ENCODE measurements around the gene NADSYN1. TPM values are rescaled to one million over a fixed set of nuclear protein-coding genes. Genes with fewer than 3 reads are reported as not detected.
"Not testable (repeated sequence)": the region's sequence is repeated elsewhere in the genome, so short reads cannot be mapped to it uniquely, and the experiment has no call there.

The NADSYN1 gene
- total RNA-seq, 4 donors from 2014 or later, result 144 to 271 (median 195) TPM

GRCh38 chr11:71527576-71528210 is 74.7 kb downstream of the NADSYN1 start:
- WGBS, 2 donors (ENCODE audit: low coverage in 1 of 2), result 84 to 95% methylated on average over 4 to 6 of the region's 6 CpGs
- Histone ChIP-seq H3K4me1 (no peaks in the 10 kb centered on the region), H3K27me3 (no peaks in the 10 kb centered on the region), H3K27ac (no peak overlapping the region), H3K9me3 (no peaks in the 10 kb centered on the region), H3K36me3 (no peaks in the 10 kb centered on the region), H3K4me3 (no peak overlapping the region)
- DNase-seq, result no peak
- no peak for TF ChIP-seq POLR2A (IDR thresholded peaks at IDR 0.05)
- no peak for TF ChIP-seq CTCF (IDR thresholded peaks at IDR 0.05)
- TF ChIP-seq EP300 (IDR thresholded peaks at IDR 0.05; ENCODE audit: low read depth), result no peak
- no peak for TF ChIP-seq POLR2AphosphoS5 (IDR thresholded peaks at IDR 0.05)
- in situ Hi-C loops (cut with MboI; ENCODE audit: low pct_ligation_motif_present in 1 of 4, low pct_unique_long_range_greater_than_20kb in 1 of 4, low sequenced_read_pairs in 3 of 4) (no loop called here), intact Hi-C loops (cut with DNase I; ENCODE audit: low total_unique reads) (no loop called here)

GRCh38 chr11:71530602-71531001 is 77.6 kb downstream of the NADSYN1 start:
- Histone ChIP-seq H3K27me3 (no peaks in the 10 kb centered on the region), H3K4me1 (no peaks in the 10 kb centered on the region), H3K4me3 (no peak overlapping the region), H3K27ac (no peak overlapping the region), H3K9me3 (no peaks in the 10 kb centered on the region), H3K36me3 (no peaks in the 10 kb centered on the region)
- DNase-seq, result no peak
- in situ Hi-C loops (cut with MboI; ENCODE audit: low pct_ligation_motif_present in 1 of 4, low pct_unique_long_range_greater_than_20kb in 1 of 4, low sequenced_read_pairs in 3 of 4), result no loop called here
- intact Hi-C loops (cut with DNase I; ENCODE audit: low total_unique reads), result no loop called here
- TF ChIP-seq POLR2A (IDR thresholded peaks at IDR 0.05) (no peak), EP300 (IDR thresholded peaks at IDR 0.05; ENCODE audit: low read depth) (no peak), CTCF (IDR thresholded peaks at IDR 0.05) (no peak), POLR2AphosphoS5 (IDR thresholded peaks at IDR 0.05) (no peak)
- 80 to 82% methylated on average over 4 to 11 of the region's 11 CpGs for WGBS, 2 donors (ENCODE audit: low coverage in 1 of 2)

- DNase-seq, result no peak
- TF ChIP-seq CTCF (IDR thresholded peaks at IDR 0.05), result no peak
- no peak for TF ChIP-seq POLR2A (IDR thresholded peaks at IDR 0.05)
- no peak for TF ChIP-seq EP300 (IDR thresholded peaks at IDR 0.05; ENCODE audit: low read depth)
- no peak for TF ChIP-seq POLR2AphosphoS5 (IDR thresholded peaks at IDR 0.05)
- 62 to 75% methylated on average over 8 to 10 of the region's 10 CpGs for WGBS, 2 donors (ENCODE audit: low coverage in 1 of 2)
These were observed 79.1 kb downstream of the NADSYN1 start for GRCh38 chr11:71532036-71532610.

GRCh38 chr11:71534711-71535608 is 82.0 kb downstream of the NADSYN1 start:
- DNase-seq; in situ Hi-C loops (cut with MboI; ENCODE audit: low pct_ligation_motif_present in 1 of 4, low pct_unique_long_range_greater_than_20kb in 1 of 4, low sequenced_read_pairs in 3 of 4); H3K36me3 ChIP-seq; H3K4me1 ChIP-seq; H3K27ac ChIP-seq; H3K9me3 ChIP-seq; H3K27me3 ChIP-seq; intact Hi-C loops (cut with DNase I; ENCODE audit: low total_unique reads); H3K4me3 ChIP-seq: not testable (repeated sequence)
- 40 to 66% methylated on average over 2 to 17 of the region's 17 CpGs for WGBS, 2 donors (ENCODE audit: low coverage in 1 of 2)

More at GRCh38 chr11:71532036-71532610, 79.1 kb downstream of the NADSYN1 start:
- in situ Hi-C loops (cut with MboI; ENCODE audit: low pct_ligation_motif_present in 1 of 4, low pct_unique_long_range_greater_than_20kb in 1 of 4, low sequenced_read_pairs in 3 of 4), result no loop called here
- H3K36me3 ChIP-seq, result no peaks in the 10 kb centered on the region
- intact Hi-C loops (cut with DNase I; ENCODE audit: low total_unique reads), result no loop called here
- H3K4me1 ChIP-seq, result no peaks in the 10 kb centered on the region
- no peaks in the 10 kb centered on the region for H3K27me3 ChIP-seq
- H3K9me3 ChIP-seq, result no peaks in the 10 kb centered on the region
- no peak overlapping the region for H3K27ac ChIP-seq
- H3K4me3 ChIP-seq, result no peak overlapping the region

Data from transverse colon (tissue), 4 donors.